Activated naive CD8-positive, alpha-beta T cell treated with anti-CD3 and anti-CD28 coated beads, Interleukin-2, amount 50 U/mL, for 24 hours (primary cell): ENCODE results near the gene PALD1.

Experiments used
- ATAC-seq: fragments of 150-1000 bp; cut with Tn5 transposase; one replicate; pipeline ENCODE4 v1.10.0; 2021
- DNase-seq: peaks from one replicate; pipeline ENCODE4 v3.0.0; 2021
- H3K27ac Mint-ChIP-seq: one replicate; pipeline ENCODE4 v1.8.0; 2021; ENCODE audit warnings: mild to moderate bottlenecking, mixed read lengths
- H3K27me3 Mint-ChIP-seq: one replicate; pipeline ENCODE4 v1.8.0; 2021; ENCODE audit warnings: mixed read lengths
- H3K36me3 Mint-ChIP-seq: one replicate; pipeline ENCODE4 v1.8.0; 2021; ENCODE audit warnings: low read depth, mixed read lengths
- H3K4me1 Mint-ChIP-seq: one replicate; pipeline ENCODE4 v1.8.0; 2021; ENCODE audit warnings: mixed read lengths
- H3K4me3 Mint-ChIP-seq: one replicate; pipeline ENCODE4 v1.8.0; 2021; ENCODE audit warnings: mild to moderate bottlenecking, moderate library complexity, mixed read lengths
- H3K9me3 Mint-ChIP-seq: one replicate; pipeline ENCODE4 v1.8.0; 2021; ENCODE audit warnings: mixed read lengths

PALD1 gene

GRCh38 chr10:70590655-70591416 is 112.3 kb downstream of the PALD1 start:
- Mint-ChIP-seq H3K27me3 (peaks cover 7% of the 10 kb centered on the region), H3K4me1 (peaks cover 89% of the 10 kb centered on the region), H3K27ac (no peak overlapping the region), H3K4me3 (no peak overlapping the region), H3K9me3 (no peaks in the 10 kb centered on the region), H3K36me3 (peaks cover 1% of the 10 kb centered on the region)
- DNase-seq (no peak), ATAC-seq (no peak)

DNA sequence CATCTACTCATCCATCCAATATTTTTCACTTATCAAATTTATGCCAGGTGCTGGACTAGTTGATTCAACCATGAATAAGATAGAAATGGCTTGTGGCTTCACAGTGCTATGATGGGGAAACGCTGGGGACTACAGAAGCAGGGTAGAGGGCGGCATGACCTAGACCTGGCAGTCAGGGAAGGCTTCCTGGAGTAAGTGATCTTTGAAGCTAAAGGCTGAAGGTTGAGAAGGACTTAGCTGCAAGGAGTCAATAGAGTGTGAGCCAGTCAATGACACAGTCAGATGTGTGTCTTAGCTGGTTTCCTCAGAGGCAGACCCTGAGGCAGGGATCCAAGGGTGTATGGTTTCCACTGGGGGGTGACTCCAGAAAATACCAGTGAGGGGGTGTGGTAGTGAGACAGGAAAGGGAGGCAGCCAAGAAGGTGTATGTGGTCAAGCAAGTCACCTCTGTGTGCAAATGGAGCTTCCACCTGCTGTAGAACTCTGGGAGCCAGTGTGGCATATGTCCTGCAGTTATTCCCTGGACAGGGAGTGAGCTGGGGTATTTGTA is 113.7 kb downstream of the PALD1 start:
- no peak overlapping the region for H3K4me3 Mint-ChIP-seq
- H3K27ac Mint-ChIP-seq: peak overlapping the region; percentile 57
- ATAC-seq (peak; percentile 38), DNase-seq (no peak)
- peaks cover 89% of the 10 kb centered on the region for H3K4me1 Mint-ChIP-seq
- H3K36me3 Mint-ChIP-seq: peaks cover 15% of the 10 kb centered on the region
- H3K27me3 Mint-ChIP-seq: peaks cover 7% of the 10 kb centered on the region
- no peaks in the 10 kb centered on the region for H3K9me3 Mint-ChIP-seq

GRCh38 chr10:70592746-70593512 is 114.4 kb downstream of the PALD1 start:
- no peak for ATAC-seq
- Mint-ChIP-seq H3K9me3 (no peaks in the 10 kb centered on the region), H3K27me3 (peaks cover 5% of the 10 kb centered on the region), H3K27ac (no peak overlapping the region), H3K4me3 (no peak overlapping the region), H3K4me1 (peaks cover 89% of the 10 kb centered on the region), H3K36me3 (peaks cover 22% of the 10 kb centered on the region)
- no peak for DNase-seq

DNA sequence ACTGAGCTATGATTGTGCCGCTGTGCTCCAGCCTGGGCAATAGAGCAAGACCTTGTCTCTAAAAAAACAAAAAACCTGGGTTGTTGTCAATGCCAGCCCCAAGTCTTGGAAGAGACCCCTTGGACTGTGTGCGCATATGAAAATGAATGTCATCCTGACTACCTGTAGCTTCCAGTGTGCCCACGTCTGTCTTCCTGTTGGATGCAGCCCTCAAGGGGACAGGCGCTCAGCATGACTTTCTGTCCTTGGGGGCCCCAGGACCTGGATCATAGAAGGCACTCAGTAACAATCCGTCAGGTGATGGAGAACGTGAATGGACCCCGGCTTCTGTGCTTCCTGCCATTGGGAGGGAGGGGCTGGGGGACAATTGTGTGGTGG is 114.9 kb downstream of the PALD1 start:
- Mint-ChIP-seq H3K27ac (no peak overlapping the region), H3K27me3 (peaks cover 5% of the 10 kb centered on the region), H3K4me3 (no peak overlapping the region), H3K36me3 (peaks cover 26% of the 10 kb centered on the region), H3K4me1 (peaks cover 86% of the 10 kb centered on the region), H3K9me3 (no peaks in the 10 kb centered on the region)
- no peak for DNase-seq
- ATAC-seq: no peak

GRCh38 chr10:70594161-70594560 is 115.6 kb downstream of the PALD1 start:
- DNase-seq (peak; percentile 10), ATAC-seq (no peak)
- Mint-ChIP-seq H3K36me3 (peaks cover 31% of the 10 kb centered on the region), H3K9me3 (no peaks in the 10 kb centered on the region), H3K4me3 (no peak overlapping the region), H3K27me3 (peaks cover 4% of the 10 kb centered on the region), H3K4me1 (peaks cover 84% of the 10 kb centered on the region), H3K27ac (no peak overlapping the region)

GRCh38 chr10:70595566-70596016 is 117.0 kb downstream of the PALD1 start:
- Mint-ChIP-seq H3K4me3 (no peak overlapping the region), H3K27me3 (peaks cover 1% of the 10 kb centered on the region), H3K4me1 (peaks cover 83% of the 10 kb centered on the region), H3K9me3 (no peaks in the 10 kb centered on the region), H3K27ac (no peak overlapping the region), H3K36me3 (peaks cover 44% of the 10 kb centered on the region)
- no peak for DNase-seq
- ATAC-seq: no peak

- ATAC-seq (no peak), DNase-seq (no peak)
- H3K4me3 Mint-ChIP-seq: no peak overlapping the region
- no peaks in the 10 kb centered on the region for H3K9me3 Mint-ChIP-seq
- peaks cover 47% of the 10 kb centered on the region for H3K36me3 Mint-ChIP-seq
- no peak overlapping the region for H3K27ac Mint-ChIP-seq
- peaks cover 82% of the 10 kb centered on the region for H3K4me1 Mint-ChIP-seq
- peaks cover 1% of the 10 kb centered on the region for H3K27me3 Mint-ChIP-seq
Observed at GRCh38 chr10:70596110-70596798, 117.7 kb downstream of the PALD1 start.

DNA sequence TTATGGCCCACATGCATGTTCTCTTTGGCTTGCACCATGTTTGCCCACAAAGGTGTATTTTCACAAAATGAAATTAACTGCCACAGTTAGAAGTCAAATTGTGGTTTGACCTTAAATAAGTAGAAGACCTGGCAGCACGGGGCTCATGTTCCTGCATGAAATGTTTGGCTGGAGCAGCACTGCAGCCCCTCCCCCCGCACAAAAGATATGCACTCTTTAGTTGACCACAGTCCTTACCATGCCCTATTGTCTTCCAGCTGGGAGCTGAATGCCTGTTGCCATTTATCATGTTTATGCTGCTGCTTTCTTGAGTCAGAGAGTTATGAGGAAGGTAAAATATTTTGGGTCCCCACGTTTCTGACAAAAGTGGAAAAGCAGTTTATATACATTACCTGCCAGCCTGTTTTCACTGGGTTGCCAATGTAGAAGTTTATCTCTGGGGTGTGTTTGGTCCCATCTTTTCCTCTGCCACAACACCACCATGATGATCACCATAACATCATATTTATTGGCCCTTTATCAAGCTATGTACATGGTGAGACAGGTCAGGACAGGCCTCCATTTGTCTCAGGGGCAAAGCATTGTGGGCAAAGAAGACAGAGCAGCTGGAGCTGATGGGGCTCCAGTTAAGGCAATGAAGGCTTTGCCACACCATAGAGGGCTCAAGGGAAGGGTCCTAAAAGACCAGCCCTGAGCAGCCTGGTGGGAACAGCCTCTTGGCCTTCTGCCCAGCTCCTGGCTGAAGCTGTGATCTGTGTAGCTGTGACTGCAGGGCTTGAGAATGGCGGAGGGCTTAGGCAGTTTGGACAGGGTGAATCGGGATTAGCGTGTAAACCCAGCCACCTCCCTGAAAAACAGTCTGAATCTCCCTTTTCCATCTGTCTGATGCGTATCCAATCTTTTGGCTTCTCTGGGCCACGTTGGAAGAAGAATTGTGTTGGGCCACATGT is 118.6 kb downstream of the PALD1 start:
- Mint-ChIP-seq H3K4me3 (peak overlapping the region; percentile 46), H3K4me1 (peaks cover 81% of the 10 kb centered on the region), H3K36me3 (peaks cover 54% of the 10 kb centered on the region), H3K9me3 (no peaks in the 10 kb centered on the region), H3K27ac (peak overlapping the region; percentile 41), H3K27me3 (peaks cover 1% of the 10 kb centered on the region)
- no peak for ATAC-seq
- DNase-seq: no peak

DNA sequence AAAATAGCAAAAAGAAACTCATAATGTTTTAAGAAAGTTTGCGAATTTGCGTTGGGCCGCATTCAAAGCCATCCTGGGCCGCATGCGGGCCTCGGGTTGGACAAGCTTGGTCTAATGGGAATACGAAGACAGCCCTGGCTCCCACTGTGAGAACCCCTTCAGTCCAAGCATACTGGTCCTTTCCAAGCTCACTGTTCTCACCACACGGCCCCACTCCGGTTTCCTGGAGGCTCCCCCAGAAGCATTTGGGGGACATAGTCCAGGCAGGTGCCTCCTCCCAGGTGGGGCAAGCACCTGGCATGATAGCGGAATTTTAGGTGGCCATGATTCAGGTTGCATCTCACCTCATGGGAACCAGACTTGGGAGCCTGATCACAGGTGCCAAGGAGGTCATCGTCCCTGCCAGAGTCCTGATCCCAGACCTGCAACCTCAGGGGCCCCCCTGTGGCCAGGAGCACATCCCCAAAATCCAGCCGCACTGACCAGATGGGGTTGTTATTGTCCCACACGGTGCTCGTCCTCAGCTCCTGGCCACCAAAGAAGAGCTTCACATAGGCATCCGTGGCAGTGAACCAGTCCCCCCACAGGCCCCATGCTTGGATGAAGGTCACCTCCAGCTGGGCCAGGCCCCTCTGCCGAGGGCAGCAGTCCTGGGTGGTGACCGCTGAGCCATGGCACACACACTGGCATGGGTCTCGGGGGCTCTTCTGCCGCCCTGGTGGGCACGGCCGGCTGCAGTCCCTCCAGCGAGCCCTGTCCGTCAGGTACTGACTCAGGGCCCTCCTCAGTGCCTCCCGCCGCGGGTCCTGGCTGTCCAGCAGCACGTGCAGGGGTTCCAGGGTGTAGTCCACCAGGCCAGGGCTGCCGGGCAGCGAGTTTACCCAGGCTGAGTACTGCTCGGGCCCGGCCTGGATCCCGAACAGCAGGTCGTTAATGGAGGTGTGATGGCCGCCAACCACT is 119.6 kb downstream of the PALD1 start:
- Mint-ChIP-seq H3K27me3 (no peaks in the 10 kb centered on the region), H3K36me3 (peaks cover 60% of the 10 kb centered on the region), H3K27ac (peak overlapping the region; percentile 41), H3K9me3 (no peaks in the 10 kb centered on the region), H3K4me3 (peak overlapping the region; percentile 46), H3K4me1 (peaks cover 80% of the 10 kb centered on the region)
- DNase-seq (no peak), ATAC-seq (no peak)

DNA sequence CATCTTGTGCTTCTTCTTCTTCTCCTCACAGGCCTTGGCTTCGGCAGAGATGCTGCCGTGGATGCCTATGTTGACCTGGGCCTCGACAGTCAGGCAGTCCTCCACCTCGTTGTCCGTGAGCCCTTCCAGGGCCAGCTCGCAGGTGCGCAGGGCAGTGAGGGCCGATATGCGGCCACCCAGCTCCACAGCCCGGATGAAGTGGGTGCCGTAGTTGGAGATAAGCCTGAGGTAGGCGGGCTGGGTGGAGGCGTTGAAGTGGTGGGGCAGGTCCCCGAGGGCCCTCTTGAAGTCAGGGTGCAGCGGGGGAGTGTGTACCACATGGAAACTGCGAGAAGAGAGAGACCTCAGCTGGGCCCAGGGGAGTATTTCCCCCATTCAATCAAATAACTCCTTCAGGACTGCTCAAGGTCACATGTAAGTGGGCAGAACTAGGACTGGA is 120.3 kb downstream of the PALD1 start:
- Mint-ChIP-seq H3K27me3 (no peaks in the 10 kb centered on the region), H3K4me3 (peak overlapping the region; percentile 98), H3K36me3 (peaks cover 60% of the 10 kb centered on the region), H3K27ac (no peak overlapping the region), H3K9me3 (no peaks in the 10 kb centered on the region), H3K4me1 (peaks cover 82% of the 10 kb centered on the region)
- DNase-seq (no peak), ATAC-seq (no peak)

GRCh38 chr10:70599319-70599718 is 120.8 kb downstream of the PALD1 start:
- Mint-ChIP-seq H3K4me1 (peaks cover 84% of the 10 kb centered on the region), H3K4me3 (peak overlapping the region; percentile 98)

DNA sequence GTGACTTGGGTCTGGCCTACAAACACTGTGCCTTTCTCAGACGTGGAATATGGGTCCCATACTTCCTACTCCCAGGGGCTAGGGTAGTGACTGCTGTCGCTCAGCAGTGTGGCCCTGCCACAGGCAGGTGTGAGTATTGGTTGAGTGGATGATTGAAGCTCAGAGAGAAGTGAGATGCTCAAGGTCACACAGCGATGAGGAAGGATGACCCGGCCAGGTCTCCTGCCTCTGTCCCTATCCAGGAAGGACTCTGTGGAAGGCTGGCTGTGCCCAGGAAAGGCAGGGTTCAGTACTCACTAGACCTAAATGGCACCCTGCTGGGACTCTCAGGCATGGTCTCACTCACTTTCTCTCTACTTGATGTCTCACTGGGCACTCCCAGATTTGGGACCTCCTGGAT is 121.2 kb downstream of the PALD1 start:
- Mint-ChIP-seq H3K27ac (peak overlapping the region; percentile 43), H3K36me3 (peaks cover 60% of the 10 kb centered on the region), H3K9me3 (no peaks in the 10 kb centered on the region), H3K27me3 (no peaks in the 10 kb centered on the region), H3K4me3 (peak overlapping the region; percentile 98), H3K4me1 (peaks cover 82% of the 10 kb centered on the region)
- DNase-seq: no peak
- ATAC-seq: no peak

More at GRCh38 chr10:70599319-70599718, 120.8 kb downstream of the PALD1 start:
- H3K36me3 Mint-ChIP-seq: peaks cover 60% of the 10 kb centered on the region
- H3K9me3 Mint-ChIP-seq: no peaks in the 10 kb centered on the region
- H3K27me3 Mint-ChIP-seq: no peaks in the 10 kb centered on the region
- H3K27ac Mint-ChIP-seq: peak overlapping the region; percentile 43
- ATAC-seq (no peak), DNase-seq (no peak)
